ENCODE measurements around the gene UNC80.
"Not testable (repeated sequence)": the region's sequence is repeated elsewhere in the genome, so short reads cannot be mapped to it uniquely, and the experiment has no call there.

UNC80 gene

GRCh38 chr2:209766613-209767012, 5.0 kb upstream of the UNC80 start:
- no peak overlapping the region for H3K9ac ChIP-seq (ENCODE audit: low read length in 5 of 5)
- peaks cover 0 to 5% (median 4%) of the 10 kb centered on the region in 5 donors for H3K4me1 ChIP-seq (ENCODE audit: control insufficient read depth in 5 of 5, insufficient read depth in 5 of 5, low read length in 5 of 5)
- no peaks in the 10 kb centered on the region for H3K36me3 ChIP-seq (ENCODE audit: control insufficient read depth in 5 of 5, insufficient read depth in 5 of 5, low read length in 5 of 5)
- H3K27ac ChIP-seq (ENCODE audit: low read depth, low read length): no peak overlapping the region
- peaks cover 0 to 4% (median 0%) of the 10 kb centered on the region in 5 donors for H3K9me3 ChIP-seq (ENCODE audit: control insufficient read depth in 5 of 5, low read length in 5 of 5)
- no peak overlapping the region for H3K4me3 ChIP-seq (ENCODE audit: low read depth in 1 of 5, low read length in 5 of 5)
- peaks cover 0 to 10% (median 3%) of the 10 kb centered on the region in 5 donors for H3K27me3 ChIP-seq (ENCODE audit: control insufficient read depth in 5 of 5, insufficient read depth in 4 of 5, low read length in 5 of 5)

- H3K27ac ChIP-seq (ENCODE audit: low read depth, low read length): no peak overlapping the region
- peaks cover 0 to 4% (median 0%) of the 10 kb centered on the region in 5 donors for H3K9me3 ChIP-seq (ENCODE audit: control insufficient read depth in 5 of 5, low read length in 5 of 5)
- H3K4me3 ChIP-seq (ENCODE audit: low read depth in 1 of 5, low read length in 5 of 5): no peak overlapping the region
- peaks cover 0 to 7% (median 5%) of the 10 kb centered on the region in 5 donors for H3K4me1 ChIP-seq (ENCODE audit: control insufficient read depth in 5 of 5, insufficient read depth in 5 of 5, low read length in 5 of 5)
- peaks cover 0 to 10% (median 3%) of the 10 kb centered on the region in 5 donors for H3K27me3 ChIP-seq (ENCODE audit: control insufficient read depth in 5 of 5, insufficient read depth in 4 of 5, low read length in 5 of 5)
- H3K9ac ChIP-seq (ENCODE audit: low read length in 5 of 5): no peak overlapping the region
- H3K36me3 ChIP-seq (ENCODE audit: control insufficient read depth in 5 of 5, insufficient read depth in 5 of 5, low read length in 5 of 5): no peaks in the 10 kb centered on the region
Measured at GRCh38 chr2:209767316-209767715, 4.3 kb upstream of the UNC80 start.

GRCh38 chr2:209768557-209768956, 3.1 kb upstream of the UNC80 start:
- Histone ChIP-seq H3K9me3 (ENCODE audit: control insufficient read depth in 5 of 5, low read length in 5 of 5) (peaks cover 0 to 4% (median 0%) of the 10 kb centered on the region in 5 donors), H3K27me3 (ENCODE audit: control insufficient read depth in 5 of 5, insufficient read depth in 4 of 5, low read length in 5 of 5) (peaks cover 0 to 10% (median 6%) of the 10 kb centered on the region in 5 donors), H3K9ac (ENCODE audit: low read length in 5 of 5) (no peak overlapping the region), H3K4me1 (ENCODE audit: control insufficient read depth in 5 of 5, insufficient read depth in 5 of 5, low read length in 5 of 5) (peaks cover 0 to 7% (median 5%) of the 10 kb centered on the region in 5 donors), H3K27ac (ENCODE audit: low read depth, low read length) (no peak overlapping the region), H3K4me3 (ENCODE audit: low read depth in 1 of 5, low read length in 5 of 5) (no peak overlapping the region), H3K36me3 (ENCODE audit: control insufficient read depth in 5 of 5, insufficient read depth in 5 of 5, low read length in 5 of 5) (no peaks in the 10 kb centered on the region)

GRCh38 chr2:209772290-209772685, 656 bp downstream of the UNC80 start:
- Histone ChIP-seq H3K4me1 (ENCODE audit: control insufficient read depth in 5 of 5, insufficient read depth in 5 of 5, low read length in 5 of 5) (peaks cover 0 to 7% (median 5%) of the 10 kb centered on the region in 5 donors), H3K36me3 (ENCODE audit: control insufficient read depth in 5 of 5, insufficient read depth in 5 of 5, low read length in 5 of 5) (no peaks in the 10 kb centered on the region), H3K9me3 (ENCODE audit: control insufficient read depth in 5 of 5, low read length in 5 of 5) (no peaks in the 10 kb centered on the region), H3K9ac (ENCODE audit: low read length in 5 of 5) (no peak overlapping the region), H3K27me3 (ENCODE audit: control insufficient read depth in 5 of 5, insufficient read depth in 4 of 5, low read length in 5 of 5) (peaks cover 0 to 11% (median 6%) of the 10 kb centered on the region in 5 donors), H3K4me3 (ENCODE audit: low read depth in 1 of 5, low read length in 5 of 5) (no peak overlapping the region), H3K27ac (ENCODE audit: low read depth, low read length) (no peak overlapping the region)

- Histone ChIP-seq H3K36me3 (ENCODE audit: control insufficient read depth in 5 of 5, insufficient read depth in 5 of 5, low read length in 5 of 5) (no peaks in the 10 kb centered on the region), H3K27me3 (ENCODE audit: control insufficient read depth in 5 of 5, insufficient read depth in 4 of 5, low read length in 5 of 5) (peaks cover 0 to 11% (median 6%) of the 10 kb centered on the region in 5 donors), H3K27ac (ENCODE audit: low read depth, low read length) (no peak overlapping the region), H3K9me3 (ENCODE audit: control insufficient read depth in 5 of 5, low read length in 5 of 5) (no peaks in the 10 kb centered on the region), H3K4me3 (ENCODE audit: low read depth in 1 of 5, low read length in 5 of 5) (no peak overlapping the region), H3K9ac (ENCODE audit: low read length in 5 of 5) (no peak overlapping the region), H3K4me1 (ENCODE audit: control insufficient read depth in 5 of 5, insufficient read depth in 5 of 5, low read length in 5 of 5) (peaks cover 0 to 7% (median 5%) of the 10 kb centered on the region in 5 donors)
Measured at GRCh38 chr2:209773377-209773776, 1.7 kb downstream of the UNC80 start.

- H3K27ac ChIP-seq (ENCODE audit: low read depth, low read length): no peak overlapping the region
- no peaks in the 10 kb centered on the region for H3K9me3 ChIP-seq (ENCODE audit: control insufficient read depth in 5 of 5, low read length in 5 of 5)
- no peaks in the 10 kb centered on the region for H3K27me3 ChIP-seq (ENCODE audit: control insufficient read depth in 5 of 5, insufficient read depth in 4 of 5, low read length in 5 of 5)
- no peaks in the 10 kb centered on the region for H3K36me3 ChIP-seq (ENCODE audit: control insufficient read depth in 5 of 5, insufficient read depth in 5 of 5, low read length in 5 of 5)
- H3K4me1 ChIP-seq (ENCODE audit: control insufficient read depth in 5 of 5, insufficient read depth in 5 of 5, low read length in 5 of 5): no peaks in the 10 kb centered on the region
- no peak overlapping the region for H3K4me3 ChIP-seq (ENCODE audit: low read depth in 1 of 5, low read length in 5 of 5)
- no peak overlapping the region for H3K9ac ChIP-seq (ENCODE audit: low read length in 5 of 5)
Measured at GRCh38 chr2:209787416-209787815, 15.8 kb downstream of the UNC80 start.

- Histone ChIP-seq H3K27me3 (ENCODE audit: control insufficient read depth in 5 of 5, insufficient read depth in 4 of 5, low read length in 5 of 5) (no peaks in the 10 kb centered on the region), H3K27ac (ENCODE audit: low read depth, low read length) (no peak overlapping the region), H3K4me1 (ENCODE audit: control insufficient read depth in 5 of 5, insufficient read depth in 5 of 5, low read length in 5 of 5) (no peaks in the 10 kb centered on the region), H3K4me3 (ENCODE audit: low read depth in 1 of 5, low read length in 5 of 5) (no peak overlapping the region), H3K9ac (ENCODE audit: low read length in 5 of 5) (no peak overlapping the region), H3K9me3 (ENCODE audit: control insufficient read depth in 5 of 5, low read length in 5 of 5) (no peaks in the 10 kb centered on the region), H3K36me3 (ENCODE audit: control insufficient read depth in 5 of 5, insufficient read depth in 5 of 5, low read length in 5 of 5) (no peaks in the 10 kb centered on the region)
Measured at GRCh38 chr2:209788925-209789324, 17.3 kb downstream of the UNC80 start.

- no peak overlapping the region for H3K27ac ChIP-seq (ENCODE audit: low read depth, low read length)
- H3K36me3 ChIP-seq (ENCODE audit: control insufficient read depth in 5 of 5, insufficient read depth in 5 of 5, low read length in 5 of 5): no peaks in the 10 kb centered on the region
- no peaks in the 10 kb centered on the region for H3K9me3 ChIP-seq (ENCODE audit: control insufficient read depth in 5 of 5, low read length in 5 of 5)
- H3K9ac ChIP-seq (ENCODE audit: low read length in 5 of 5): no peak overlapping the region
- no peaks in the 10 kb centered on the region for H3K4me1 ChIP-seq (ENCODE audit: control insufficient read depth in 5 of 5, insufficient read depth in 5 of 5, low read length in 5 of 5)
- peak overlapping the region in 4 of 5 donors; percentile 32 to 53 (median 38) for H3K4me3 ChIP-seq (ENCODE audit: low read depth in 1 of 5, low read length in 5 of 5)
- H3K27me3 ChIP-seq (ENCODE audit: control insufficient read depth in 5 of 5, insufficient read depth in 4 of 5, low read length in 5 of 5): no peaks in the 10 kb centered on the region
Measured at GRCh38 chr2:209790066-209790728, 18.6 kb downstream of the UNC80 start.

- Histone ChIP-seq H3K9me3 (ENCODE audit: control insufficient read depth in 5 of 5, low read length in 5 of 5) (no peaks in the 10 kb centered on the region), H3K27me3 (ENCODE audit: control insufficient read depth in 5 of 5, insufficient read depth in 4 of 5, low read length in 5 of 5) (no peaks in the 10 kb centered on the region), H3K9ac (ENCODE audit: low read length in 5 of 5) (no peak overlapping the region), H3K4me3 (ENCODE audit: low read depth in 1 of 5, low read length in 5 of 5) (no peak overlapping the region), H3K4me1 (ENCODE audit: control insufficient read depth in 5 of 5, insufficient read depth in 5 of 5, low read length in 5 of 5) (no peaks in the 10 kb centered on the region), H3K27ac (ENCODE audit: low read depth, low read length) (no peak overlapping the region), H3K36me3 (ENCODE audit: control insufficient read depth in 5 of 5, insufficient read depth in 5 of 5, low read length in 5 of 5) (no peaks in the 10 kb centered on the region)
Measured at GRCh38 chr2:209791151-209791550, 19.5 kb downstream of the UNC80 start.

GRCh38 chr2:209795425-209795824, 23.8 kb downstream of the UNC80 start:
- H3K9ac ChIP-seq (ENCODE audit: low read length in 5 of 5); H3K4me1 ChIP-seq (ENCODE audit: control insufficient read depth in 5 of 5, insufficient read depth in 5 of 5, low read length in 5 of 5); H3K27me3 ChIP-seq (ENCODE audit: control insufficient read depth in 5 of 5, insufficient read depth in 4 of 5, low read length in 5 of 5); H3K27ac ChIP-seq (ENCODE audit: low read depth, low read length); H3K9me3 ChIP-seq (ENCODE audit: control insufficient read depth in 5 of 5, low read length in 5 of 5); H3K4me3 ChIP-seq (ENCODE audit: low read depth in 1 of 5, low read length in 5 of 5); H3K36me3 ChIP-seq (ENCODE audit: control insufficient read depth in 5 of 5, insufficient read depth in 5 of 5, low read length in 5 of 5): not testable (repeated sequence)

Data from subcutaneous abdominal adipose tissue (tissue), 5 donors.